HG02763 (cell line): ENCODE data around the gene IMMP1L.
"Not testable (repeated sequence)": the region's sequence is repeated elsewhere in the genome, so short reads cannot be mapped to it uniquely, and the experiment has no call there.

Experiments
- ATAC-seq: cut with Tn5 transposase; IDR thresholded peaks from one replicate; pipeline ENCODE4 v1.9.1; 2021; ENCODE audit warnings: mild to moderate bottlenecking, moderate library complexity; ENCODE audit not compliant: unreplicated experiment

IMMP1L gene

GRCh38 chr11:31509429-31510345, at the start of gene IMMP1L, which contains the start of gene ELP4:
TSS of gene IMMP1L (minus strand) at chr11:31509622. CDS start at chr11:31463276, 46,346 bp downstream.
TSS of gene ELP4 (plus strand) at chr11:31509767. CDS start at chr11:31509785, 18 bp downstream.
- peak; percentile 100 for ATAC-seq

DNA sequence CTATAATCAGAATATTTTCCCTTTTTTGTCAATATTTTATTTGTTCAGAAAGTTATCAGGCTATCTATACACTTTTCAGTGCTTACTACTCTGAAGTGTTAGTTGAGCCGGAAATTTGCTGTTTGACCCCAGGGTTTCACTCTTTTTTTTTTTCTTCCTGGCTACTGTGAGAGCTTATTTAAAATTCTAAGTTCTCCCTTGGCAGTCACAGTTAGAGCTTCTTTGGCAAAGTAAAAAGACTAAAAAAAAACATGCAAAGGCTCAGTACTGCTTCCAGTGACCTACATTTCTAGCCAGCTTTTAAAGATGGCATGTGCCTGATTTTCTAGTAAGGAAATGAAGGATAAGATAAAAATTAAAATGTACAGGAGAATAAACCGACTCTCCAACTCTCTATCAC, 48.6 kb upstream of the IMMP1L start:
- no peak for ATAC-seq

GRCh38 chr11:31555938-31556337, 46.5 kb upstream of the IMMP1L start:
- ATAC-seq: no peak

GRCh38 chr11:31542862-31543261, 33.4 kb upstream of the IMMP1L start:
- no peak for ATAC-seq

- ATAC-seq: no peak
These were observed 26.1 kb upstream of the IMMP1L start for GRCh38 chr11:31535479-31535878.

GRCh38 chr11:31531293-31531692, 21.9 kb upstream of the IMMP1L start:
- no peak for ATAC-seq

GRCh38 chr11:31529701-31530100, 20.3 kb upstream of the IMMP1L start:
- ATAC-seq: no peak

- no peak for ATAC-seq
These were observed 19.8 kb upstream of the IMMP1L start for GRCh38 chr11:31529189-31529588.

GRCh38 chr11:31521497-31522150, 12.2 kb upstream of the IMMP1L start:
- no peak for ATAC-seq

DNA sequence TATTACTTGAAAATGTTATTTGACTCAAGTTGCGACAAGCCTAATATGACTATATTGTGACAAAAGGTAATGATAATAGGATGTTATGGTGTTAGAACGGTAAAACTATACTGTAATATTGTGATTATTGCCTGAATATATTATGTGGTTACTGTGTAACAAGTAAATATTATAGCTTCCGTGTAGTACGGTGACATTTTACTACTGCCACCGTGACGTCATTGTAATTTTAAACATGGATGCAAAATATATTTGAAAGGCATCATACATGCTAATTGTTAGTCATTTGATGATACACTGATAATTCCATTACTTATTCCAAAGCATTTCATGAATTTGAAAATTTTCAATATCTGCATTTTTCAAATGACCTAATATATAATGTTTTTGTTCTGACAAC, 2.7 kb upstream of the IMMP1L start:
- no peak for ATAC-seq

DNA sequence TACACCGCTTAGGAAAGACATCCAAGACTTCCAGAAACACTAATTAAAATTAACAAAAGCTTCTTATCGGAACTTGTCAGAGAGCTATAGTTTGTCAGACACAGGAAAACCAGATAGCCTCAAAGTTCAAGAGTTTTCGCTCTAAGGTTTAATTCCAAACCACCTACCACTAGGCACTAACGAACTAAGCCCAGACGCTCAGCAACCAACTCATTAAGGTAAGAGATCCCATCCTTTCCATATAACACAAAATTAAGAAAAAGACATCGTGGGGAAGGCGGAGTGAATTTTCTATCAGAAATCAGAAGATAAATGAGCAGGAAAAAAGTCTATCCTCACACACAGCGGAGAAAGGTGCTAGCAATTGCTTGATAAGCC, 382 bp downstream of the IMMP1L start:
- ATAC-seq: peak; percentile 2

DNA sequence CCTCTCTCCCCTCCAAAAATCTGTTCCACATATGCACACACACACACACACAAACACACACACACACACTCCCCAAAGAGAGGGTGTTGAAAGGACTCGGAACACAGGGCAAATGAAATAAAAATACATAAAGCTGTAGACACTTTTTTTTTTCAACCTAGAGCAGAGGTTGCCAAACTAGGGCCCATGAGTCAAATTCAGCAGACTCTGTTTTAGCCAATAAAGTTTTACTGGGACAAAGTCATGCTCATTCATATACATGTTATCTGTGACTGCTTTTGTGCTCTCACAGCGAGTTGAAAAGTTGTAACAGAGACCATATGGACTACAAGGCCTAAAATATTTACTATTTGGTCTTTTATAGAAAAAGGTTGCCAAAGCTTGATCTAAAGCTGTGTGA, 8.9 kb downstream of the IMMP1L start:
- ATAC-seq: no peak

- ATAC-seq: no peak
These were observed 9.7 kb downstream of the IMMP1L start for GRCh38 chr11:31499576-31500178.

DNA sequence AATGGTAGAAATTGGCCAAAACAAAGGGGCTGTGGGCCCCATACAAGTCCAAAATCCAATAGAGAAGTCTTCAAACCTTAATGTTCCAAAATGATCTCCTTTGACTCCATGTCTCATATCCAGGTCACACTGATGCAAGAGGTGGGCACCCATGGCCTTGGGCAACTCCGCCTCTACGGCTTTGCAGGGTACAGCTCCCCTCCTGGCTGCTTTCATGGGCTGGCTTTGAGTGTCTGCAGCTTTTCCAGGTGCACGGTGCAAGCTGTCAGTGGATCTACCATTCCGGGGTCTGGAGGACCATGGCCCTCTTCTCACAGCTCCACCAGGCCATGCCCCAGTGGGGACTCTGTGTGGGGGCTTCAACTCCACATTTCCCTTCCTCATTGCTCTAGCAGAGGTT, 15.7 kb downstream of the IMMP1L start:
- not testable (repeated sequence) for ATAC-seq

- ATAC-seq: no peak
These were observed 16.2 kb downstream of the IMMP1L start for GRCh38 chr11:31493235-31493634.

- no peak for ATAC-seq
These were observed 17.0 kb downstream of the IMMP1L start for GRCh38 chr11:31492320-31492913.

DNA sequence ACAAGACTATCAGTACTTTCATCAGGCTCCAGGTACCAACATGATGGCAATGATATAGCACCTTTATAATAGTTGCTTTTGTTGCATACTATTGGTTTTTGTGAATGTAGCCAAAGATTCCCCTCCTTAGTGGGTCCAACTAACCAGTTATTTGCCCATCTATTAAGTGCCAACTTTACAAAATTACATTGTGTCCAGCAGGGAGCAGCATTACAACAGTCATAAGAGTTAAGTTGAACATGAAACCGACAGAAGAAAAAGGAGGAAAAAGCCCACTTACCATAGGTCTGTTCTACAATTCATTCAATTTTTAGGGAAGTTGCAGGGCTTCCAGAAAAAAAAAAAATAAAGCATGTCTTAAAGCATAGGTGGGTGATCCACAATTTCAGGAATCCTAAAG, 21.6 kb downstream of the IMMP1L start:
- ATAC-seq: no peak

DNA sequence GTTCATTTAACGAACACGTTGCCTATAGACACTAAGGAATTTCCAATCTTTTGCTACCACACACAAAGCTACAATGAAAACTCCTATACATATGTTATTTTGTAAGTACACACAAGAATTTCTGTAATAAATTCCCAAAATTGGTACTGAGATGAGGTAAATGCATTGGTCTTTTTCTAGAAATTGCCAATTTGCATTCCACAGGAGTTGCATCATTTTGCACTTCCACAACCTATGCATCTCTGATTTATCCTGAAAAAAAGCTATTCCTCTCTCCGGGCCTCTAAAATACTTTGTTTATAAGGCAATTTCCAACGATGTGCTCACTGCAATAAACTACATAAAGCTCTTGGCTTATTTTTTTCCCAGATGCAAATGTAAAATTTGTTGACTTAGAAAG, 24.9 kb downstream of the IMMP1L start:
- ATAC-seq: no peak

DNA sequence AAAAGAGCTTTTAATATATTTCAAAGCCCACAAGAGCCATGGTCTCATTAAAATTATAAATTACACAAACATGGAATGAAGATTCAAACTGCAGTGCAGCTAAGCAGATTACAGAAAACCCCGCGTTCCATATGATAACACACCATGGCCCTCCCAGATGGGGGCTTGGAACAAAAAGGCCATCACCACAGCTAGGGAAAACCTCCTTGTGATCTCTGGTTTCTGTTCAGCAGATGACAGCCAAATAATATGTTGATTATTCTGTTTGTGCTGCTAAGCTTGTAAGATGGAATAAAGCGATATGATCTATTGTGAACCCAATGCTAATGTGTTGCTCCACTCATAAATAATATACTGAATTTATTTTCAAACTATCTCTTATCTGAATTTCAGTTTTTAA, 28.5 kb downstream of the IMMP1L start:
- ATAC-seq: no peak

DNA sequence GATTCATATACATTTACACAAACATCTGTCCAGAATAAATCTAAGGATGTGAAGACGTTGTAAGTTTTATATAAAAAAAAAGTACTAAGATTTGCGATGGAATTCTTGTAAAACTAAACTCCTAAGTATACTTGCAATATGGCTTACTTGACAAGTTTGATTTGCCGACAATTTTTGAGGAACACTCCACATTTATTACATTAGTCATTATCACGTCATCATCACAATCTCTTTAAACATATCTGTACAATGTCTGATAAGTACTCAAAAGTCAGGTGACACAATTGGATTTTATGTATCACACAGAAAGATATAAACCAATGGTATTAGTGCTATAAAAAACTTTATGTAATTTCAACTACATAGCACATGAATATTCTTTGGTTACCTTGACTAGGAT, 30.4 kb downstream of the IMMP1L start:
- no peak for ATAC-seq

DNA sequence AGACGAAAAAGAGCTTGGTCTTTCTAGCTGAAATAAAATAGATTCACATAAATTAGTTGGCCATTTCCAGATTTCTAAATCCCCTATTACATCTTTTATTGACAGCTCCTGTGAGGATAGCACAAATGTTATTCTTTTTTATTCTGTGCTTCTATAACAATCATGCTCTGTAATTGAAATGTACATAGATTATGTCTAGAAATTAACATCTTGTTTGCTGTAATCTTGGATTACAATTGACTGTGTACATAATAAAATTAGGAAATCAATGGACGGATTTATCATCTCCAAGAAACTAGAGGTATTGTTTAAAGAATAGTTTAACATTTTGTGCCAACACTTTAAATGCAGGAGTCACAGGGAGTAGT, 31.2 kb downstream of the IMMP1L start:
- ATAC-seq: no peak
